HG03175 (cell line): ENCODE measurements around the gene ILKAP.

Experiments
- ATAC-seq: cut with Tn5 transposase; IDR thresholded peaks from one replicate; pipeline ENCODE4 v1.9.1; 2021; ENCODE audit warnings: mild to moderate bottlenecking, moderate library complexity; ENCODE audit not compliant: unreplicated experiment

Gene ILKAP

GRCh38 chr2:238126338-238126737 lies 77.2 kb downstream of the ILKAP start:
- ATAC-seq = no peak

GRCh38 chr2:238125127-238125885 lies 78.2 kb downstream of the ILKAP start:
- ATAC-seq = no peak

GRCh38 chr2:238124488-238125126 lies 78.9 kb downstream of the ILKAP start:
- no peak for ATAC-seq

GRCh38 chr2:238123991-238124470 lies 79.5 kb downstream of the ILKAP start:
- ATAC-seq = no peak

GRCh38 chr2:238123218-238123971 lies 80.1 kb downstream of the ILKAP start:
- ATAC-seq = no peak

- ATAC-seq = no peak
Observed at GRCh38 chr2:238122287-238123217, 80.9 kb downstream of the ILKAP start.

- no peak for ATAC-seq
Observed at GRCh38 chr2:238121511-238122286, 81.8 kb downstream of the ILKAP start.

- no peak for ATAC-seq
Observed at GRCh38 chr2:238120463-238121298, 82.8 kb downstream of the ILKAP start.
